ENCODE measurements around the gene EEF2KMT.

DNA sequence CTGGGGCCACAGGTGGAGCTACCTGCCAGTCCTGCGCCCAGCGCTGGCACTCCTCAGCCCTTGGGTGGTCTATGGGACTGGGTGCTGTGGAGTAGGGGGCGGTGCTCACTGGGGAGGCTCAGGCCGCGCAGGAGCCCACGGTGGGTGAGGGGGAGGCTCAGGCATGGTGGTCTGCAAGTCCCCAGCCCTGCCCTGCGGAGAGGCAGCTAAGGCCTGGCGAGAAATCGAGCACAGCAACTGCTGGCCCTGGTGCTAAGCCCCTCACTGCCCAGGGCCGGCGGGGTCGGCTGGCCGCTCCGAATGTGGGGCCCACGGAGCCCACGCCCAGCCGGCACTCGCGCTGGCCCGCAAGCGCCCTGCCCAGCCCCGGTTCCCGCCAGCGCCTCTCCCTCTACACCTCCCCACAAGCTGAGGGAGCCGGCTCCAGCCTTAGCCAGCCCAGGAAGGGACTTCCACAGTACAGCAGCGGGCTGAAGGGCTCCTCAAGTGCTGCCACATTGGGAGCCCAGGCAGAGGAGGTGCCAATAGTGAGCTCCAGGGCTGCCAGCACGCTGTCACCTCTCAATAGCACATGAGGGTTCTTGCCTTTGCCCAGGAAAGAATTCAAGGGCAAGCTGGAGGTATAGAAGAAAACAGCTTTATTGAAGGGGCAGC lies 11.0 kb upstream of the EEF2KMT start:
- TF ChIP-seq, protein P1, sequence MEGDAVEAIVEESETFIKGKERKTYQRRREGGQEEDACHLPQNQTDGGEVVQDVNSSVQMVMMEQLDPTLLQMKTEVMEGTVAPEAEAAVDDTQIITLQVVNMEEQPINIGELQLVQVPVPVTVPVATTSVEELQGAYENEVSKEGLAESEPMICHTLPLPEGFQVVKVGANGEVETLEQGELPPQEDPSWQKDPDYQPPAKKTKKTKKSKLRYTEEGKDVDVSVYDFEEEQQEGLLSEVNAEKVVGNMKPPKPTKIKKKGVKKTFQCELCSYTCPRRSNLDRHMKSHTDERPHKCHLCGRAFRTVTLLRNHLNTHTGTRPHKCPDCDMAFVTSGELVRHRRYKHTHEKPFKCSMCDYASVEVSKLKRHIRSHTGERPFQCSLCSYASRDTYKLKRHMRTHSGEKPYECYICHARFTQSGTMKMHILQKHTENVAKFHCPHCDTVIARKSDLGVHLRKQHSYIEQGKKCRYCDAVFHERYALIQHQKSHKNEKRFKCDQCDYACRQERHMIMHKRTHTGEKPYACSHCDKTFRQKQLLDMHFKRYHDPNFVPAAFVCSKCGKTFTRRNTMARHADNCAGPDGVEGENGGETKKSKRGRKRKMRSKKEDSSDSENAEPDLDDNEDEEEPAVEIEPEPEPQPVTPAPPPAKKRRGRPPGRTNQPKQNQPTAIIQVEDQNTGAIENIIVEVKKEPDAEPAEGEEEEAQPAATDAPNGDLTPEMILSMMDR (IDR thresholded peaks at IDR 0.05): no peak
- TF ChIP-seq POLR2AphosphoS5 (IDR thresholded peaks at IDR 0.05): no peak
- TF ChIP-seq POLR2A (IDR thresholded peaks at IDR 0.05; ENCODE audit: low read depth): no peak
- TF ChIP-seq EP300 (IDR thresholded peaks at IDR 0.05): no peak
